ENCODE results near the gene GCNT3. TPM values are rescaled to one million over a fixed set of nuclear protein-coding genes. Genes with fewer than 3 reads are reported as not detected.

GCNT3 gene
- total and polyA plus RNA-seq, 7 donors: 0.36 to 129 (median 73.3) TPM; not detected in 2

- WGBS, 2 donors: 73 to 92% methylated on average over 7 of the region's 7 CpGs
- Histone ChIP-seq H3K27me3 (no peaks in the 10 kb centered on the region), H3K27ac (no peak overlapping the region), H3K9me3 (no peaks in the 10 kb centered on the region), H3K4me1 (no peaks in the 10 kb centered on the region), H3K4me3 (no peak overlapping the region), H3K36me3 (no peaks in the 10 kb centered on the region)
- no peak for DNase-seq
- TF ChIP-seq POLR2AphosphoS5 (IDR thresholded peaks at IDR 0.05) (no peak), EP300 (IDR thresholded peaks at IDR 0.05) (no peak), CTCF (IDR thresholded peaks at IDR 0.05) (no peak), POLR2A (IDR thresholded peaks at IDR 0.05) (no peak)
- intact Hi-C loops (cut with DNase I): no loop called here
Measured at GRCh38 chr15:59590027-59590426, 21.6 kb upstream of the GCNT3 start.

- Histone ChIP-seq H3K27ac (no peak overlapping the region), H3K36me3 (no peaks in the 10 kb centered on the region), H3K4me3 (no peak overlapping the region), H3K27me3 (no peaks in the 10 kb centered on the region), H3K4me1 (no peaks in the 10 kb centered on the region), H3K9me3 (no peaks in the 10 kb centered on the region)
- WGBS, 2 donors: 13 to 30% methylated on average over 2 of the region's 2 CpGs
- DNase-seq: no peak
- intact Hi-C loops (cut with DNase I): no loop called here
- TF ChIP-seq POLR2A (IDR thresholded peaks at IDR 0.05) (no peak), EP300 (IDR thresholded peaks at IDR 0.05) (no peak), CTCF (IDR thresholded peaks at IDR 0.05) (no peak), POLR2AphosphoS5 (IDR thresholded peaks at IDR 0.05) (no peak)
Measured at GRCh38 chr15:59591356-59591755, 20.2 kb upstream of the GCNT3 start.

- TF ChIP-seq POLR2A (IDR thresholded peaks at IDR 0.05) (no peak), CTCF (IDR thresholded peaks at IDR 0.05) (no peak), EP300 (IDR thresholded peaks at IDR 0.05) (no peak), POLR2AphosphoS5 (IDR thresholded peaks at IDR 0.05) (no peak)
- H3K4me3 ChIP-seq: no peak overlapping the region
- DNase-seq: no peak
- H3K27me3 ChIP-seq: no peaks in the 10 kb centered on the region
- no peaks in the 10 kb centered on the region for H3K4me1 ChIP-seq
- intact Hi-C loops (cut with DNase I): no loop called here
- no peaks in the 10 kb centered on the region for H3K36me3 ChIP-seq
- 11 to 66% methylated on average over 3 of the region's 3 CpGs for WGBS, 2 donors
- no peak overlapping the region for H3K27ac ChIP-seq
- H3K9me3 ChIP-seq: no peaks in the 10 kb centered on the region
Measured at GRCh38 chr15:59594493-59594942, 17.1 kb upstream of the GCNT3 start.

- WGBS, 2 donors: 47 to 92% methylated on average over 2 of the region's 2 CpGs
- Histone ChIP-seq H3K9me3 (no peaks in the 10 kb centered on the region), H3K36me3 (no peaks in the 10 kb centered on the region), H3K4me3 (no peak overlapping the region), H3K27me3 (no peaks in the 10 kb centered on the region), H3K27ac (no peak overlapping the region), H3K4me1 (no peaks in the 10 kb centered on the region)
- intact Hi-C loops (cut with DNase I): no loop called here
- DNase-seq: no peak
- TF ChIP-seq EP300 (IDR thresholded peaks at IDR 0.05) (no peak), CTCF (IDR thresholded peaks at IDR 0.05) (no peak), POLR2A (IDR thresholded peaks at IDR 0.05) (no peak), POLR2AphosphoS5 (IDR thresholded peaks at IDR 0.05) (no peak)
Measured at GRCh38 chr15:59594991-59595390, 16.6 kb upstream of the GCNT3 start.

GRCh38 chr15:59595434-59595915, 16.1 kb upstream of the GCNT3 start:
- Histone ChIP-seq H3K27ac (no peak overlapping the region), H3K27me3 (no peaks in the 10 kb centered on the region), H3K9me3 (no peaks in the 10 kb centered on the region), H3K36me3 (no peaks in the 10 kb centered on the region), H3K4me3 (no peak overlapping the region), H3K4me1 (no peaks in the 10 kb centered on the region)
- 18 to 72% methylated on average over 7 of the region's 7 CpGs for WGBS, 2 donors
- TF ChIP-seq POLR2AphosphoS5 (IDR thresholded peaks at IDR 0.05) (no peak), CTCF (IDR thresholded peaks at IDR 0.05) (no peak), EP300 (IDR thresholded peaks at IDR 0.05) (no peak)
- DNase-seq: no peak
- intact Hi-C loops (cut with DNase I): no loop called here
